CD14-positive monocyte (primary cell): ENCODE data around the gene MYO5C. TPM values are rescaled to one million over a fixed set of nuclear protein-coding genes. Genes with fewer than 3 reads are reported as not detected.

Experiments used
- DNase-seq, 3 donors: peaks; one replicate each; pipeline ENCODE4 v3.0.0-alpha.2; 2011 to 2022
- H2AFZ ChIP-seq: 2 replicates; pipeline ENCODE4 v1.6.0; 2012; ENCODE audit warnings: mild to moderate bottlenecking, low read depth, low read length, inconsistent platforms; ENCODE audit not compliant: insufficient read depth, poor library complexity, severe bottlenecking
- H3K27ac ChIP-seq, 2 donors: 1 replicate in 1 of 2; 2 replicates in 1 of 2; pipeline ENCODE4 v1.5.1; 2012 to 2013; ENCODE audit warnings: low read length in 2 of 2, control low read depth in 1 of 2, inconsistent platforms in 1 of 2, low read depth in 1 of 2, mild to moderate bottlenecking in 1 of 2
- H3K27me3 ChIP-seq, 2 donors: one replicate each; pipeline versions ENCODE4 v1.6.0 to v1.6.1; 2011 to 2013; ENCODE audit warnings: low read length in 2 of 2; ENCODE audit not compliant: control insufficient read depth in 2 of 2, insufficient read depth in 2 of 2
- H3K36me3 ChIP-seq, 2 donors: replicated peaks in 1 of 2; 1 replicate in 1 of 2; 2 replicates in 1 of 2; pipeline versions ENCODE4 v1.5.1 to v1.6.1; 2012 to 2013; ENCODE audit warnings: low read length in 2 of 2, control low read depth in 1 of 2, inconsistent platforms in 1 of 2, mild to moderate bottlenecking in 1 of 2; ENCODE audit not compliant: insufficient read depth in 2 of 2, control insufficient read depth in 1 of 2
- H3K4me1 ChIP-seq, 2 donors: 1 replicate in 1 of 2; 2 replicates in 1 of 2; pipeline versions ENCODE4 v1.5.1 to v1.6.1; 2012 to 2013; ENCODE audit warnings: low read length in 2 of 2, control low read depth in 1 of 2, inconsistent platforms in 1 of 2, mild to moderate bottlenecking in 1 of 2, moderate library complexity in 1 of 2; ENCODE audit not compliant: insufficient read depth in 2 of 2, control insufficient read depth in 1 of 2
- H3K4me2 ChIP-seq: replicated peaks from 2 replicates; pipeline ENCODE3; 2012; ENCODE audit warnings: low read length, moderate library complexity, mild to moderate bottlenecking; ENCODE audit not compliant: poor library complexity, severe bottlenecking; ENCODE audit errors: extremely low read depth
- H3K4me3 ChIP-seq, 3 experiments: fragments of 200-600 bp in 1 of 3; sonication (generic) in 1 of 3; replicated peaks in 1 of 3; 1 replicate in 2 of 3; 2 replicates in 1 of 3; pipeline ENCODE4 v1.5.1; 2011 to 2013; ENCODE audit warnings: low read length in 3 of 3, mild to moderate bottlenecking in 3 of 3, control low read depth in 2 of 3, low read depth in 2 of 3, inconsistent platforms in 1 of 3, moderate library complexity in 1 of 3
- H3K79me2 ChIP-seq: 2 replicates; pipeline ENCODE4 v1.6.0; 2012; ENCODE audit warnings: mild to moderate bottlenecking, control low read depth, inconsistent platforms, low read length, moderate library complexity; ENCODE audit not compliant: insufficient read depth
- H3K9ac ChIP-seq: 2 replicates; pipeline ENCODE4 v1.6.0; 2017; ENCODE audit warnings: low read length, mild to moderate bottlenecking; ENCODE audit not compliant: insufficient read depth, poor library complexity, severe bottlenecking
- H3K9me3 ChIP-seq, 2 donors: replicated peaks in 1 of 2; 1 replicate in 1 of 2; 2 replicates in 1 of 2; pipeline versions ENCODE4 v1.5.1 to v1.6.1; 2012 to 2013; ENCODE audit warnings: low read length in 2 of 2, control low read depth in 1 of 2; ENCODE audit not compliant: control insufficient read depth in 1 of 2, insufficient read depth in 1 of 2
- H4K20me1 ChIP-seq: 2 replicates; pipeline ENCODE4 v1.6.0; 2012; ENCODE audit warnings: mild to moderate bottlenecking, low read length, control low read depth, moderate library complexity; ENCODE audit not compliant: insufficient read depth
- H3K27ac Mint-ChIP-seq, 7 donors: one replicate each; pipeline ENCODE4 v1.8.0; 2020; ENCODE audit warnings: mild to moderate bottlenecking in 7 of 7, mixed read lengths in 7 of 7, moderate library complexity in 6 of 7, inconsistent platforms in 2 of 7
- H3K27me3 Mint-ChIP-seq, 3 donors: one replicate each; pipeline ENCODE4 v1.8.0; 2021 to 2022; ENCODE audit warnings: low read depth in 3 of 3, mild to moderate bottlenecking in 3 of 3, mixed read lengths in 3 of 3, moderate library complexity in 3 of 3, inconsistent platforms in 1 of 3
- H3K36me3 Mint-ChIP-seq, 2 donors: one replicate each; pipeline ENCODE4 v1.8.0; 2020; ENCODE audit warnings: mixed read lengths in 2 of 2, inconsistent platforms in 1 of 2, mild to moderate bottlenecking in 1 of 2
- H3K4me1 Mint-ChIP-seq: one replicate; pipeline ENCODE4 v1.8.0; 2020; ENCODE audit warnings: mild to moderate bottlenecking, mixed read lengths
- H3K4me3 Mint-ChIP-seq, 2 donors: one replicate each; pipeline ENCODE4 v1.8.0; 2020; ENCODE audit warnings: mild to moderate bottlenecking in 2 of 2, mixed read lengths in 2 of 2, moderate library complexity in 1 of 2
- H3K9me3 Mint-ChIP-seq, 7 donors: one replicate each; pipeline ENCODE4 v1.8.0; 2020 to 2022; ENCODE audit warnings: mixed read lengths in 7 of 7, mild to moderate bottlenecking in 6 of 7, moderate library complexity in 6 of 7, inconsistent platforms in 2 of 7
- CTCF ChIP-seq: fragments of 200-600 bp; IDR thresholded peaks from one replicate; pipeline ENCODE4 v1.8.0; 2022; ENCODE audit warnings: antibody characterized with exemption, mild to moderate bottlenecking
- WGBS: methylation state at CpG from one replicate; pipeline ENCODE4 v1.1.5; 2013; ENCODE audit warnings: missing lambda C conversion rate; ENCODE audit not compliant: insufficient coverage; 5-methylcytosine and 5-hydroxymethylcytosine counted together
- intact Hi-C, 2 donors: fragments of 100-400 bp; cut with micrococcal nuclease; formaldehyde crosslinking; loops; one replicate each; pipeline versions ENCODE4 v1.15.0 to v1.15.1; 2023
- polyA plus RNA-seq, 3 donors: library from polyadenylated mRNA; depleted of rRNA in 1 of 3; unstranded in 2 of 3; stranded (reverse) in 1 of 3; fragments of 300-500 nt in 2 of 3; fragments of >200 nt in 1 of 3; fragmentation: Illumina TruSeq in 2 of 3; gene quantifications; 1 replicate in 2 of 3; 2 replicates in 1 of 3; pipeline ENCODE4 v1.2.3, GENCODE V29; 2012 to 2021

Gene MYO5C
- polyA plus RNA-seq, 3 donors, result 0.20 TPM; not detected in 2

GRCh38 chr15:52290800-52291199 is 4.8 kb downstream of the MYO5C start:
- Histone ChIP-seq H3K79me2 (no peaks in the 10 kb centered on the region), H3K9ac (no peak overlapping the region), H3K27me3 (peaks cover 16 to 21% of the 10 kb centered on the region in 2 donors), H4K20me1 (no peaks in the 10 kb centered on the region), H3K36me3 (no peaks in the 10 kb centered on the region), H3K27ac (no peak overlapping the region), H3K4me3 (no peak overlapping the region), H3K4me2 (no peak overlapping the region), H2AFZ (no peak overlapping the region), H3K9me3 (no peaks in the 10 kb centered on the region), H3K4me1 (peaks cover 20 to 29% of the 10 kb centered on the region in 2 donors)
- no peak for DNase-seq
- no peak for TF ChIP-seq CTCF
- Mint-ChIP-seq H3K9me3 (peaks cover 0 to 2% (median under 1%) of the 10 kb centered on the region in 7 donors), H3K4me3 (no peak overlapping the region), H3K36me3 (no peaks in the 10 kb centered on the region), H3K4me1 (peaks cover 28% of the 10 kb centered on the region), H3K27me3 (peaks cover 24 to 30% (median 30%) of the 10 kb centered on the region in 3 donors), H3K27ac (no peak overlapping the region)
- intact Hi-C loops, result no loop called here
- 100% methylated on average over 1 of the region's 3 CpGs for WGBS

GRCh38 chr15:52290329-52290728 is 5.3 kb downstream of the MYO5C start:
- no peaks in the 10 kb centered on the region for H4K20me1 ChIP-seq
- no peak overlapping the region for H3K27ac ChIP-seq
- no CpG with 5 or more reads among the region's 4 CpGs for WGBS
- peaks cover 12 to 18% of the 10 kb centered on the region in 2 donors for H3K27me3 ChIP-seq
- peaks cover 16 to 25% of the 10 kb centered on the region in 2 donors for H3K4me1 ChIP-seq
- no peak overlapping the region for H2AFZ ChIP-seq
- Mint-ChIP-seq H3K27me3 (peaks cover 22 to 28% (median 25%) of the 10 kb centered on the region in 3 donors), H3K36me3 (no peaks in the 10 kb centered on the region), H3K4me1 (peaks cover 27% of the 10 kb centered on the region), H3K9me3 (peaks cover 0 to 6% (median 2%) of the 10 kb centered on the region in 7 donors), H3K27ac (no peak overlapping the region), H3K4me3 (no peak overlapping the region)
- no peaks in the 10 kb centered on the region for H3K79me2 ChIP-seq
- no peak overlapping the region for H3K4me3 ChIP-seq
- no peaks in the 10 kb centered on the region for H3K9me3 ChIP-seq
- TF ChIP-seq CTCF, result no peak
- no peak for DNase-seq
- H3K36me3 ChIP-seq, result no peaks in the 10 kb centered on the region
- no peak overlapping the region for H3K4me2 ChIP-seq
- intact Hi-C loops, result no loop called here
- H3K9ac ChIP-seq, result no peak overlapping the region
